ENCODE results near the gene RNF123. TPM values are rescaled to one million over a fixed set of nuclear protein-coding genes. Genes with fewer than 3 reads are reported as not detected.

Gene RNF123
- total RNA-seq, 1 donor from 2014 or later: 49.9 TPM

- Mint-ChIP-seq H3K27ac (no peak overlapping the region), H3K36me3 (no peaks in the 10 kb centered on the region), H3K4me3 (no peak overlapping the region), H3K9me3 (no peaks in the 10 kb centered on the region), H3K27me3 (no peaks in the 10 kb centered on the region), H3K4me1 (ENCODE audit: unreplicated experiment) (peaks cover 5% of the 10 kb centered on the region)
- DNase-seq (ENCODE audit: extremely low spot score, unreplicated experiment): no peak
- no peak for TF ChIP-seq CTCF (conservative IDR thresholded peaks at IDR 0.05)
Observed at GRCh38 chr3:49646236-49646635, 43.1 kb upstream of the RNF123 start.

GRCh38 chr3:49647741-49648140, 41.6 kb upstream of the RNF123 start:
- H3K9me3 Mint-ChIP-seq: no peaks in the 10 kb centered on the region
- H3K27me3 Mint-ChIP-seq: no peaks in the 10 kb centered on the region
- no peaks in the 10 kb centered on the region for H3K36me3 Mint-ChIP-seq
- no peak for TF ChIP-seq CTCF (conservative IDR thresholded peaks at IDR 0.05)
- H3K4me1 Mint-ChIP-seq (ENCODE audit: unreplicated experiment): peaks cover 5% of the 10 kb centered on the region
- no peak for DNase-seq (ENCODE audit: extremely low spot score, unreplicated experiment)
- peak overlapping the region; percentile 57 for H3K27ac Mint-ChIP-seq
- no peak overlapping the region for H3K4me3 Mint-ChIP-seq

- TF ChIP-seq CTCF (conservative IDR thresholded peaks at IDR 0.05): no peak
- Mint-ChIP-seq H3K36me3 (no peaks in the 10 kb centered on the region), H3K9me3 (no peaks in the 10 kb centered on the region), H3K4me3 (no peak overlapping the region), H3K4me1 (ENCODE audit: unreplicated experiment) (peaks cover 5% of the 10 kb centered on the region), H3K27ac (peak overlapping the region; percentile 57), H3K27me3 (no peaks in the 10 kb centered on the region)
- DNase-seq (ENCODE audit: extremely low spot score, unreplicated experiment): no peak
Observed at GRCh38 chr3:49648354-49649019, 40.9 kb upstream of the RNF123 start.

GRCh38 chr3:49649576-49649975, 39.8 kb upstream of the RNF123 start:
- DNase-seq (ENCODE audit: extremely low spot score, unreplicated experiment): no peak
- Mint-ChIP-seq H3K36me3 (no peaks in the 10 kb centered on the region), H3K27me3 (no peaks in the 10 kb centered on the region), H3K27ac (no peak overlapping the region), H3K4me1 (ENCODE audit: unreplicated experiment) (peaks cover 5% of the 10 kb centered on the region), H3K4me3 (no peak overlapping the region), H3K9me3 (no peaks in the 10 kb centered on the region)
- TF ChIP-seq CTCF (conservative IDR thresholded peaks at IDR 0.05): no peak

GRCh38 chr3:49650177-49650576, 39.2 kb upstream of the RNF123 start:
- DNase-seq (ENCODE audit: extremely low spot score, unreplicated experiment): no peak
- no peak for TF ChIP-seq CTCF (conservative IDR thresholded peaks at IDR 0.05)
- Mint-ChIP-seq H3K36me3 (no peaks in the 10 kb centered on the region), H3K27ac (no peak overlapping the region), H3K9me3 (no peaks in the 10 kb centered on the region), H3K4me3 (no peak overlapping the region), H3K27me3 (no peaks in the 10 kb centered on the region), H3K4me1 (ENCODE audit: unreplicated experiment) (peaks cover 5% of the 10 kb centered on the region)

Data from type B pancreatic cell (in vitro differentiated cells).